MM.1S (cell line): ENCODE data around the gene CLASP1.

Source experiments
- EZH2 ChIP-seq: fragments of 300-600 bp; sonication (generic); optimal IDR thresholded peaks from 2 replicates; pipeline ENCODE3; 2017; ENCODE audit warnings: low read depth, mild to moderate bottlenecking, antibody characterized with exemption, low read length, mixed read lengths
- EZH2phosphoT487 ChIP-seq: fragments of 300-600 bp; sonication (generic); IDR thresholded peaks from 2 replicates; pipeline ENCODE4 v1.6.1; 2018; ENCODE audit warnings: antibody characterized with exemption, low read length
- TF ChIP-seq, protein P1 (sequence below): fragments of 300-600 bp; sonication (generic); IDR thresholded peaks from 2 replicates; pipeline ENCODE4 v1.5.1; 2016; ENCODE audit warnings: antibody characterized with exemption, low read length, mixed read lengths

DNA sequence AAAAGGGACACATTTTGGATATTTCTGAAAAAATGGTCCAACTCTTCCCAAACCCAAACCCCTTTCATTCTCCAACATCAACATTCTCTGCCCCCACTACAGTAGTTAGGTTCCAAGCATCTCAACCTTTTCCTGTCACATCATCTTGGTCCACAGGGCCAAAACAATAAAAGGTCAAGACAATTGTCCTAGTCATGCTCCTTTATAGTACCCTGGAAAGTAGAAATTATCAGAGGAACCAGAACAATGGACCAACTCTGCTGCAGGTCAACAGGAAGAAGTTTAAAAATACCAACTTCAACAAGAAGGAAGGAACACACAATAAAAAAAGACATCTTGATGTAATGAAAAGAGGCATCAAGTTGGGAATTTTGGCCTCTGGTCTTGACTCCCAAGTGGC lies 36.1 kb downstream of the CLASP1 start:
- TF ChIP-seq, protein P1, sequence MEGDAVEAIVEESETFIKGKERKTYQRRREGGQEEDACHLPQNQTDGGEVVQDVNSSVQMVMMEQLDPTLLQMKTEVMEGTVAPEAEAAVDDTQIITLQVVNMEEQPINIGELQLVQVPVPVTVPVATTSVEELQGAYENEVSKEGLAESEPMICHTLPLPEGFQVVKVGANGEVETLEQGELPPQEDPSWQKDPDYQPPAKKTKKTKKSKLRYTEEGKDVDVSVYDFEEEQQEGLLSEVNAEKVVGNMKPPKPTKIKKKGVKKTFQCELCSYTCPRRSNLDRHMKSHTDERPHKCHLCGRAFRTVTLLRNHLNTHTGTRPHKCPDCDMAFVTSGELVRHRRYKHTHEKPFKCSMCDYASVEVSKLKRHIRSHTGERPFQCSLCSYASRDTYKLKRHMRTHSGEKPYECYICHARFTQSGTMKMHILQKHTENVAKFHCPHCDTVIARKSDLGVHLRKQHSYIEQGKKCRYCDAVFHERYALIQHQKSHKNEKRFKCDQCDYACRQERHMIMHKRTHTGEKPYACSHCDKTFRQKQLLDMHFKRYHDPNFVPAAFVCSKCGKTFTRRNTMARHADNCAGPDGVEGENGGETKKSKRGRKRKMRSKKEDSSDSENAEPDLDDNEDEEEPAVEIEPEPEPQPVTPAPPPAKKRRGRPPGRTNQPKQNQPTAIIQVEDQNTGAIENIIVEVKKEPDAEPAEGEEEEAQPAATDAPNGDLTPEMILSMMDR: no peak
- no peak for TF ChIP-seq EZH2
- no peak for TF ChIP-seq EZH2phosphoT487
